DOHH2 (cell line): Measurements from ENCODE around the gene NMRK1.

Experiments
- H3F3A ChIP-seq: fragments of 200-600 bp; sonication (generic), shearing (Covaris generic); 2 replicates; pipeline ENCODE4 v1.6.0; 2016; ENCODE audit warnings: antibody characterized with exemption, mild to moderate bottlenecking; ENCODE audit not compliant: control insufficient read depth, insufficient read depth
- H3K27ac ChIP-seq: fragments of 200-600 bp; sonication (generic); 2 replicates; pipeline ENCODE4 v1.5.1; 2014; ENCODE audit warnings: low read depth, mild to moderate bottlenecking, low read length, moderate library complexity
- H3K27me3 ChIP-seq: fragments of 200-600 bp; sonication (generic); 2 replicates; pipeline ENCODE4 v1.6.1; 2014; ENCODE audit warnings: mild to moderate bottlenecking, low read length, mixed read lengths; ENCODE audit not compliant: control insufficient read depth
- H3K36me3 ChIP-seq: fragments of 200-600 bp; sonication (generic); 2 replicates; pipeline ENCODE4 v1.6.1; 2014; ENCODE audit warnings: mild to moderate bottlenecking, low read length, moderate library complexity, mixed read lengths; ENCODE audit not compliant: control insufficient read depth
- H3K4me1 ChIP-seq: fragments of 200-600 bp; sonication (generic); 2 replicates; pipeline ENCODE4 v1.6.1; 2014; ENCODE audit warnings: mild to moderate bottlenecking, low read length, mixed read lengths; ENCODE audit not compliant: control insufficient read depth
- H3K4me2 ChIP-seq: fragments of 200-600 bp; sonication (generic); 2 replicates; pipeline ENCODE4 v1.6.0; 2014; ENCODE audit warnings: mild to moderate bottlenecking, low read length, moderate library complexity
- H3K4me3 ChIP-seq: fragments of 200-600 bp; sonication (generic); 2 replicates; pipeline ENCODE4 v1.5.1; 2014; ENCODE audit warnings: mild to moderate bottlenecking, low read length, mixed read lengths
- H3K79me2 ChIP-seq: fragments of 200-600 bp; sonication (generic); 2 replicates; pipeline ENCODE4 v1.6.1; 2014; ENCODE audit warnings: mild to moderate bottlenecking, low read length, mixed read lengths; ENCODE audit not compliant: control insufficient read depth
- H3K9me2 ChIP-seq: fragments of 200-600 bp; sonication (generic); replicated peaks from 2 replicates; pipeline ENCODE4 v1.6.1; 2014; ENCODE audit warnings: mild to moderate bottlenecking, low read length, mixed read lengths; ENCODE audit not compliant: control insufficient read depth
- H3K9me3 ChIP-seq: fragments of 200-600 bp; sonication (generic); 2 replicates; pipeline ENCODE4 v1.6.1; 2014; ENCODE audit warnings: antibody characterized with exemption, low read length, mixed read lengths; ENCODE audit not compliant: control insufficient read depth, insufficient read depth
- H4K20me1 ChIP-seq: fragments of 200-600 bp; sonication (generic); 2 replicates; pipeline ENCODE4 v1.6.0; 2014; ENCODE audit warnings: low read depth, mild to moderate bottlenecking, antibody characterized with exemption, low read length, moderate library complexity; ENCODE audit not compliant: control insufficient read depth, insufficient read depth
- EZH2phosphoT487 ChIP-seq: fragments of 200-600 bp; sonication (generic); IDR thresholded peaks from 2 replicates; pipeline ENCODE4 v1.6.1; 2017; ENCODE audit warnings: borderline replicate concordance, mild to moderate bottlenecking, antibody characterized with exemption, low read length, moderate library complexity, mixed read lengths
- TF ChIP-seq, protein P1 (sequence below): fragments of 200-600 bp; sonication (generic); IDR thresholded peaks from one replicate; pipeline ENCODE4 v1.5.1; 2014; ENCODE audit warnings: antibody characterized with exemption, mild to moderate bottlenecking, low read depth, low read length; ENCODE audit not compliant: poor library complexity, severe bottlenecking

The NMRK1 gene

DNA sequence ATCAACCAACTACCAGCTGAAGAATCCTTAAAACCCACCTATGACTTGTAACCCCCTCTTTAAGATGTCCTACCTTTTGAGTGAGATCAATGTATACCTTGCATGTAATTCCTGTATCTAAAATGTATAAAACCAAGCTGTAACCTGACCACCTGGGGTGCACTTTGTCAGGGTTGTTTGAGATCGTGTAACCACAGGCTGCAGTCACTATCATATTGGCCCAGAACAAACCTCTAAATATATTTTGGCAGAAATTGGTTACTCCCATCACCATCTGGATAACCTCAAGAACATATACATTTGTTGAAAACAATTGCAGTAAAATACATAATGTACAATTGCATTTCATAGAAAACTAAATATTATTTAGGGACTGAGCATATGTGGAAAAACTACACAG, 68.3 kb downstream of the NMRK1 start:
- H3F3A ChIP-seq, result no peaks in the 10 kb centered on the region
- peaks cover 61% of the 10 kb centered on the region for H3K79me2 ChIP-seq
- no peaks in the 10 kb centered on the region for H4K20me1 ChIP-seq
- H3K4me3 ChIP-seq, result no peak overlapping the region
- no peak overlapping the region for H3K4me2 ChIP-seq
- no peaks in the 10 kb centered on the region for H3K9me2 ChIP-seq
- H3K27me3 ChIP-seq, result no peaks in the 10 kb centered on the region
- H3K36me3 ChIP-seq, result peaks cover 31% of the 10 kb centered on the region
- H3K4me1 ChIP-seq, result peaks cover 7% of the 10 kb centered on the region
- no peaks in the 10 kb centered on the region for H3K9me3 ChIP-seq
- H3K27ac ChIP-seq, result no peak overlapping the region
- TF ChIP-seq, protein P1, sequence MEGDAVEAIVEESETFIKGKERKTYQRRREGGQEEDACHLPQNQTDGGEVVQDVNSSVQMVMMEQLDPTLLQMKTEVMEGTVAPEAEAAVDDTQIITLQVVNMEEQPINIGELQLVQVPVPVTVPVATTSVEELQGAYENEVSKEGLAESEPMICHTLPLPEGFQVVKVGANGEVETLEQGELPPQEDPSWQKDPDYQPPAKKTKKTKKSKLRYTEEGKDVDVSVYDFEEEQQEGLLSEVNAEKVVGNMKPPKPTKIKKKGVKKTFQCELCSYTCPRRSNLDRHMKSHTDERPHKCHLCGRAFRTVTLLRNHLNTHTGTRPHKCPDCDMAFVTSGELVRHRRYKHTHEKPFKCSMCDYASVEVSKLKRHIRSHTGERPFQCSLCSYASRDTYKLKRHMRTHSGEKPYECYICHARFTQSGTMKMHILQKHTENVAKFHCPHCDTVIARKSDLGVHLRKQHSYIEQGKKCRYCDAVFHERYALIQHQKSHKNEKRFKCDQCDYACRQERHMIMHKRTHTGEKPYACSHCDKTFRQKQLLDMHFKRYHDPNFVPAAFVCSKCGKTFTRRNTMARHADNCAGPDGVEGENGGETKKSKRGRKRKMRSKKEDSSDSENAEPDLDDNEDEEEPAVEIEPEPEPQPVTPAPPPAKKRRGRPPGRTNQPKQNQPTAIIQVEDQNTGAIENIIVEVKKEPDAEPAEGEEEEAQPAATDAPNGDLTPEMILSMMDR, result no peak
- no peak for TF ChIP-seq EZH2phosphoT487

DNA sequence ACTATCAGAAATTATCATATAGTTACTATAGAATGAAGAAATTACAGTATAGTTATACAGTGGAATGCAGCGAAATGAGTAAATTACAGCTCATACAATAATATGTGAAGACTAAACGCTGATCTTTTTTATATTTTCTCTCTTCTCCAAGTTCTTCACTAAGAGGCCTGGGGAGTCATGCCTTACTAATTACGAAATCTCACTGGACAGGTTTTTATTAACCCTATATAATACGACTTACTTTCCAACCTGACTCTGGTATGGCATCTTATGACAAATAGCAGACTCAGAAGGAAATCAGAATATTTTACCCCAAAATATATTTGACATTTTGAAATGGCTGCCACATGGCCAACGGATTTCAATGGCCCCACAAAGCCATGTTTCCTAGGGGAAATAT, 68.9 kb downstream of the NMRK1 start:
- no peak for TF ChIP-seq EZH2phosphoT487
- TF ChIP-seq, protein P1, result no peak
- Histone ChIP-seq H3K9me3 (no peaks in the 10 kb centered on the region), H3K4me1 (peaks cover 3% of the 10 kb centered on the region; the same call in 1 of the 2 replicates), H3K36me3 (peaks cover 29% of the 10 kb centered on the region), H3K4me2 (no peak overlapping the region), H3K27ac (no peak overlapping the region), H3K79me2 (peaks cover 55% of the 10 kb centered on the region), H3F3A (no peaks in the 10 kb centered on the region), H3K4me3 (no peak overlapping the region), H3K9me2 (no peaks in the 10 kb centered on the region), H3K27me3 (no peaks in the 10 kb centered on the region), H4K20me1 (no peaks in the 10 kb centered on the region)

DNA sequence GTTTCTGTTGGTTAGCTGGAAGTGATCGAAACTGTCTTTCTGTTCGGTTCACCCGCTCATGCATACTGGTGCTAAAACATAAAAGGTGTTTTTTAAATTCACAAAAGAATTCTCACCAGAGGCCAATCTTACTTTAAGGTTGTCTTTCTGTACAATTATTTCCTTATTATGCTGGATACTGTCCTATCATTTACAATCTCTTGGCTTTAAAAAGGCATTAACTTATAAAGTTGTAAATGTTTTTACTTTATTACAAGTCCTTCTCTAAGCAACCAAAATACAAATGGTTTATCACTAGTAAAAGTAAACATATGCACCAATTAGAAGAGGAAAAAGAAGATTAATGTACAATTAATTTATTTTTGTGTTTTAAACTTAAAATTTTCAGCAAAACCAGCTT, 70.6 kb downstream of the NMRK1 start:
- peaks cover 38% of the 10 kb centered on the region for H3K79me2 ChIP-seq
- no peak overlapping the region for H3K27ac ChIP-seq
- H3K4me1 ChIP-seq, result no peaks in the 10 kb centered on the region
- H4K20me1 ChIP-seq, result no peaks in the 10 kb centered on the region
- peaks cover 26% of the 10 kb centered on the region for H3K36me3 ChIP-seq
- H3F3A ChIP-seq, result no peaks in the 10 kb centered on the region
- no peaks in the 10 kb centered on the region for H3K27me3 ChIP-seq
- no peak overlapping the region for H3K4me3 ChIP-seq
- TF ChIP-seq, protein P1, result no peak
- no peak for TF ChIP-seq EZH2phosphoT487
- H3K4me2 ChIP-seq, result no peak overlapping the region
- H3K9me2 ChIP-seq, result no peaks in the 10 kb centered on the region
- H3K9me3 ChIP-seq, result no peaks in the 10 kb centered on the region

- peaks cover 7% of the 10 kb centered on the region for H3K79me2 ChIP-seq
- no peak overlapping the region for H3K4me2 ChIP-seq
- no peak overlapping the region for H3K4me3 ChIP-seq
- H3K4me1 ChIP-seq, result no peaks in the 10 kb centered on the region
- H3K27me3 ChIP-seq, result no peaks in the 10 kb centered on the region
- H4K20me1 ChIP-seq, result no peaks in the 10 kb centered on the region
- H3K27ac ChIP-seq, result no peak overlapping the region
- no peak for TF ChIP-seq EZH2phosphoT487
- TF ChIP-seq, protein P1, result no peak
- H3K36me3 ChIP-seq, result peaks cover 34% of the 10 kb centered on the region
- no peaks in the 10 kb centered on the region for H3K9me3 ChIP-seq
- no peaks in the 10 kb centered on the region for H3F3A ChIP-seq
- H3K9me2 ChIP-seq, result no peaks in the 10 kb centered on the region
These were observed 74.2 kb downstream of the NMRK1 start for GRCh38 chr9:75013735-75014134.
